GM21786 (cell line): ENCODE measurements around the gene ZWILCH.
"Not testable (repeated sequence)": the region's sequence is repeated elsewhere in the genome, so short reads cannot be mapped to it uniquely, and the experiment has no call there.

ENCODE experiments used
- ATAC-seq: cut with Tn5 transposase; IDR thresholded peaks from one replicate; pipeline ENCODE4 v1.9.1; 2021; ENCODE audit not compliant: unreplicated experiment

ZWILCH gene

GRCh38 chr15:66574596-66574950, 69.4 kb downstream of the ZWILCH start:
- ATAC-seq = no peak

DNA sequence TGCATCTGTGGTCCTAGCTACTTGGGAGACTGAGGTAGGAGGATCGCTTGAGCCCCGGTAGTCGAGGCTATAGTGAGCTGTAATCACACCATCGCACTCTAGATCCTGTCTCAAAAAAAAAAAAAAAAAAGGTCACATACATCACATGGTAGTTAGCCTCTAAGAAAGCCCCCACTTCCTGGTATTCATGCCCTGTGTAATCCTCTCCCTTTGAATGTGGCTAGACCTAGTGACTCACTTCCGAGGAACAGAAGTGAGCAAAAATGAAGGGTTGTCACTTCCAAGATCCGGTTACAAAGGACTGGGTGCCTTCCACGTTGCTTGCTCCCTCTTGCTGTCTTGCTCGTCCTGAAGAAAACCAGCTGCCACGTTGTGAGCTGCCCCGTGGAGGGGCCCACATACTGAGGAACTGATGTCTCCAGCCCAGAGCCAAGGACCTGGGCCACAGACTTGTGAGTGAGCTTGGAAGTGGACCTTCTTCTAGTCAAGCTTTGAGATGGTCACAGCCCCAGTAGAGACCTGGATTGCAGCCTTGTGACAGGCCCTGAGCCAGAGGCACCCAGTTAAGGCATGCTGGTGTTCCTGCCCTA, 73.3 kb downstream of the ZWILCH start:
- ATAC-seq = no peak

DNA sequence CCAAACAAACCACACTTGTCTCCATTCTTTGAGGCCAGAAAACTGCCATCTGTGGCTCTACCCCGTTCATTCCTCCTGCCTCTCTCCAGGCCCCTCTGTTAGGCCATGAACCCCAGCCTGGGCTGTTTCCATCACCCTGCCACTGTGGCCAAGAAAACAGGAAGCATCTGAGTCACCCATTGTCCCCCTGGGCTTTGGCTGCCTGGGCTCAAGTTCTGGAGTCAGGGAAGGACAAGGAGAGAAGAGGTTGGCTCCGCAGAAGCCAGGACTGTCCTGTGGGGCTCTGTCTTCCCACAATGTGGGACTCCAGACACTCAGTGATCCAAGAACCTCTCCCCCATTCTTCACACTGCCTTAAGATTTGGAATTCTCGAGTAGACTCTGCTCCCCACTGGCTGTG, 75.5 kb downstream of the ZWILCH start:
- no peak for ATAC-seq

DNA sequence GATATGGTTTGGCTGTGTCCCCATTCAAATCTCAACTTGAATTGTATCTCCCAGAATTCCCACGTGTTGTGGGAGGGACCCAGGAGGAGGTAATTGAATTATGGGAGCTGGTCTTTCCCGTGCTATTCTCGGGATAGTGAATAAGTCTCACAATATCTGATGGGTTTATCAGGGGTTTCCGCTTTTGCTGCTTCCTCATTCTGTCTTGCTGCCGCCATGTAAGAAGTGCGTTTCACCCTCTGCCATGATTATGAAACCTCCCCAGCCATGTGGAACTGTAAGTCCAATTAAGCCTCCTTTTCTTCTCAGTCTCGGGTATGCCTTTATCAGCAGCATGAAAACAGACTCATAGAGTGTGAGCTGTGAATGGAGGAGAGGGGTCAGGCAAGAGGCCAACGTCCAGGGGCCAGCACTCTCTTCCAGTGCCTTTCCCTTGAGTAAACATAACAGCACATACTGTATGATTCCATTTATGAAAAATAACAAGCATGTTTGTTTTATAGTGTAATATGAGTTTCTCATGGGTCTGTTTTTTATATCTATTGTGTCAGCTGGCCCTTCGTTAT, 76.9 kb downstream of the ZWILCH start:
- ATAC-seq = no peak

DNA sequence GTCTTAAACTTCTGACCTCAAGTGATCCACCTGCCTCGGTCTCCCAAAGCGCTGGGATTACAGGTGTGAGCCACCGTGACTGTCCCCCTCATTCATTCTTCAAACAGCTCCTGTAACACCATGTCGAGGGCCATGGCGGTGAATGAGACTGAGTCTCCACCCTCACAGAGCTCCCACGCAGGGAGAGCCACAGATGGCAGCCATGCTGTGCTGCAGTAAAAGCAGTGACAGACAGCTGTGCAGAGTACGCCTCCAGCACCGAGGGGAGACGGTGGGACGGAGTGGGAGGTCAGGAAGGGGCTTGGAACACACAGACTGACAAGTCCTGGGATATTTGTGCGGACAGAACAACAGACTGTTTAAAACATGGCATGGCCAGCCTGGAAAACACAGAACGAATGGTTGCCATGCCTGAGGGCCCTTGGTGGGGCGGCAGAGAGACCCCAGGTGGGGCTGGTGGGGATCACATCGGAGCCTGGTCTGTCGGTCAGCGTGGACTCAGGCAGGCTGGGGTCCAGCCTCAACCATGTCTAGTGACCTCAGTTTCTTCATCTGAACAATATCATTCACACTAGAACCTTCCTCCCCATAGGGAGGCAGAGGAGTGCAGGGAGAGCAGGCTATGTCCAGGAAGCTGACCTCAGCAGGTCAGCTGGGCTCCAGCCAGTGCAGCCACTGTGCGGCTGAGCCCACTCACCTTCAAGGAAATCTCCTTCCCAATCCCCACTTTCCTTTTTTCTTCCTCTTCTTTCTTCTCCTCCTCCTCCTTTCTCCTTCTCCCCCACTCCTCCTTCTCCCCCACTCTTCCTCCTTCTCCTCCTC, 81.2 kb downstream of the ZWILCH start:
- ATAC-seq = no peak

DNA sequence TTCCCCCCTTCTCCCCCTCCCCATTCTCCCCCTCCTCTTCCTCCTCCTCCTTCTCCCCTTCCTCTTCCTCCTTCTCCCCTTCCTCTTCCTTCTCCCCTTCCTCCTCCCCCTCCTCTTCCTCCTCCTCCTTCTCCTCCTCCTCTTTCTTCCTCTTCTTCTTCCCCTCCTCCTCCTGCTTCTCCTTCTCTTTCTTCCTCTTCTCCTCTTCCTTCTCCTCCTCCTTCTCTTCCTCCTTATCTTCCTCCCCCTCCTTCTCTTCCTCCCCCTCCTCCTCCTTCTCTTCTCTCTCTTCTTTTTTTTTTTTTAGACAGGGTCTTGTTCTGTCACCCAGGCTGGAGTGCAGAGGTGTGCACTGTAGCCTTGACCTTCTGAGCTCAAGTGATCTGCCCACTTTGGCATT, 81.9 kb downstream of the ZWILCH start:
- no peak for ATAC-seq

- no peak for ATAC-seq
These were observed 82.6 kb downstream of the ZWILCH start for GRCh38 chr15:66587749-66588148.

DNA sequence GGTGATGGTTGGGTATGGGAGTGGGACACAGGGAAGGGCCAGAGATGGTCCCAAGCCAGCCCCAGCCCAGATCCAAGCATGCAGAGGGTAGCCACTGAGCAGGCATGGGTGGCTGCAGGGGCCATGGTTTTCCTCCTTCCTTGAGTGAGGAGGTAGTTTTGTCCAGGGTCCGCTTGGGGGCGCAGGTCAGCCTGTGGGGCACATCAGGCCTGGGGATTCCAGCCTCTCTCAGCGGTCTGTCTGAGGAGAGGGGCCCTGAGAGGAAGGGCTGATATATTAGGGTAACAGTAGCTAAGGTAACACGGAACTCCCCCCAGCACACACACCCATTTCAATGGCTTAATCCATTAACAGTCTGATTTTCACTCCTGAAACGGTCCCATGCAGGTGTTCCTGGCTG, 83.4 kb downstream of the ZWILCH start:
- no peak for ATAC-seq

DNA sequence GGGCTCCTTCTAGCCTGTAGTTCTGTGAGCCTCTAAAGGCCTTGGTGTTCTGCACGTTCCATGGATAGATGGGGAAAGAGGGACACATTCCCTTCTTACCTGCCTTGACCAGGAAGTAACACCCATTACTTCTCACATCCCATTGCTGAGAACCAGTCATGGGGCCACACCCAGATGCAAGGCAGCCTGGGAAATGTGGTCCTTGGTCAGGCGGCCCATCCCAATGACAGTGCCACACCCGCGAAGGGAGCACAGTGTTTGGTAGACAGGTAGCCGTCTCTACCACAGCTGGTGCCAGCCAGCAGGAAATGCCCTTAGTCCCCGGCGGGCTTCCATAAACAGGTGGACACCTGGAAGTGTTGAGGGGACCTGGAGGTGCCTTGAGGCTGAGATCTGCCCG, 83.8 kb downstream of the ZWILCH start:
- ATAC-seq = no peak

DNA sequence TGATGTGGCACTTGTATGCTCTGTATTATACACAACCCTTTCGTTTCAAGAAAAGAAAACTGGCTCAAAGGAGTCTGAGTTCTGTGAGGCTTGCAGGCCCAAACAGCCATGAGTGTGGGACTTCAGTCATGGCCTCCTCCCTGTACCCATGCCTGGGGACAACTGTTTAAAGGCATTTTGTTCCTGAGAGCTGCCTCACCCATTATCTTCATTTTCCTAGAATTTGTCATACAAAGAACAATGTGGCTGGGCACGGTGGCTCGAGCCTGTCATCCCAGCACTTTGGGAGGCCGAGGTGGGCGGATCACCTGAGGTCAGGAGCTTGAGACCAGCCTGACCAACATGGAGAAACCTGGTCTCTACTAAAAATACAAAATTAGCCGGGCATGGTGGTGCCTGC, 84.3 kb downstream of the ZWILCH start:
- ATAC-seq = not testable (repeated sequence)

- no peak for ATAC-seq
These were observed 85.3 kb downstream of the ZWILCH start for GRCh38 chr15:66590435-66590834.

DNA sequence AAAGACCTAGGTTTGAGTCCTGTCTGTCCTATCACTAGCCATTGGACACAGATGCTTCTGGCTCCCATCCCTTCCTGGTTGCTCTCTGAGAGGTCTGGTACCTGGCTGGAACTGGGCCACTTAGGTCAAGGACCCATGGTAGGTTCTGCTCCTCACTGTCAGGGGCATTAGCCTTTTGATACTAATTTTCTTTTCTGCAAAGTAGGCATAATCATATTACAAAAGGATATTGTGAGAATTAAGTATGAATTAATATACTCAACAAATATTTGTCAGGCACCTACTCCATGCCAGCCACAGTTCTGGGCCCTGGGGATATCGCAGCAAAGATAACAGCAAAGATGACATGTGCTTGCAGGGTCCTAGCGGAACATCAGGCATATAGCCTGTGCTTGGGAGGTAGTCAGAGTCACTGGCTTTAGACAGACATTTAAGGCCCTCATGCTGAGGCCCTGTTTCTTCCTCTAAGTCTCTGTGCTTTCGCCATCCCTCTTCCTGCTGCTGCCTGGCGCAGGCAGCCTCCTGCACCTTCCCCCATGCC, 86.3 kb downstream of the ZWILCH start:
- ATAC-seq = no peak

GRCh38 chr15:66592505-66593218, 87.5 kb downstream of the ZWILCH start:
- ATAC-seq = no peak

- no peak for ATAC-seq
These were observed 88.2 kb downstream of the ZWILCH start for GRCh38 chr15:66593219-66593780.

DNA sequence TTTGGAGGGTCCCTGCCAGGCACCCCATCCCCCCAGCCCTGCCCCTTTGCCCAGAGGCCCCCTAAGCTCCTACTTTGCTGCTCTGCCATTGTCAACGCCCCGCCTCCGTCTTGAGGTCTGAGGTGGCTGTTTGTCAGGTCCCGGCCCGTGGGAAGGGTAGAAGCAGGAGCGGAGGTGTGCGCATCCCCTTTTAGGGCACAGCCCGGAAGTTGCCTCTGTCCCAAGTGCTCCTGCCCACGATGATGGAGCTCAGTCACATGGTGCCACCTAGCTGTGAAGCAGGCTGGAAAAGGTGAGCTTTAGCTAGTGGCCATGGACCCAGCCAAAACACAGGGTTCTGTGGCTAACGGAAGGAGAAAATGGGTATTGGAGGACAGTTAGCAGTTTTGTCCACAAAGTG, 89.2 kb downstream of the ZWILCH start:
- no peak for ATAC-seq

DNA sequence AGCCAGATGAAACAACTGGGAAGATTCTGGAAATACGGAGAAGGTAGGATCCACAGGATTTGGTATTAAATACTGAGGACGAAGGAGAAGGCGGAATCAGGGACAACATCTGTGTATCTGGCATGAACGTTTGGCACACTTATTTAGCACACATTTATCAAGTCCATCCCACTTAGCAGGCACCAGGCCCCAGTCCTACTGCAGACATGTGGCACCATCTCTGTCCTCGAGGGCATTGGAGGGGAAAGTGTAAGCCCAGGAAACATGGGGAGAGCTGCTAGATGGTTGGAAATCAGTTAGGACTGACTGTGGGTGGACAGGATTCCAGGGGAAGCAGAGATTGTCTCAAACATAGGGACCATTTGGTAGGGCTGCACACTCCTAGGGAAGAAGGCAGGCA, 89.7 kb downstream of the ZWILCH start:
- no peak for ATAC-seq

- ATAC-seq = no peak
These were observed 90.2 kb downstream of the ZWILCH start for GRCh38 chr15:66595332-66595731.

GRCh38 chr15:66595931-66596545, 90.9 kb downstream of the ZWILCH start:
- no peak for ATAC-seq

- no peak for ATAC-seq
These were observed 93.1 kb downstream of the ZWILCH start for GRCh38 chr15:66598095-66598815.
